Stimulated activated CD4-positive, alpha-beta T cell treated with anti-CD3 and anti-CD28 coated beads, Interleukin-12 subunit alpha, Interleukin-12 subunit beta, amount 100 ng/mL, for 48 hours (primary cell): ENCODE results near the gene PRM2.

Experiments used
- DNase-seq, 3 donors: peaks; one replicate each; pipeline ENCODE4 v3.0.0-alpha.2; 2020; ENCODE audit warnings: low read depth in 2 of 3, low spot score in 1 of 3

Gene PRM2, protein sequence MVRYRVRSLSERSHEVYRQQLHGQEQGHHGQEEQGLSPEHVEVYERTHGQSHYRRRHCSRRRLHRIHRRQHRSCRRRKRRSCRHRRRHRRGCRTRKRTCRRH

DNA sequence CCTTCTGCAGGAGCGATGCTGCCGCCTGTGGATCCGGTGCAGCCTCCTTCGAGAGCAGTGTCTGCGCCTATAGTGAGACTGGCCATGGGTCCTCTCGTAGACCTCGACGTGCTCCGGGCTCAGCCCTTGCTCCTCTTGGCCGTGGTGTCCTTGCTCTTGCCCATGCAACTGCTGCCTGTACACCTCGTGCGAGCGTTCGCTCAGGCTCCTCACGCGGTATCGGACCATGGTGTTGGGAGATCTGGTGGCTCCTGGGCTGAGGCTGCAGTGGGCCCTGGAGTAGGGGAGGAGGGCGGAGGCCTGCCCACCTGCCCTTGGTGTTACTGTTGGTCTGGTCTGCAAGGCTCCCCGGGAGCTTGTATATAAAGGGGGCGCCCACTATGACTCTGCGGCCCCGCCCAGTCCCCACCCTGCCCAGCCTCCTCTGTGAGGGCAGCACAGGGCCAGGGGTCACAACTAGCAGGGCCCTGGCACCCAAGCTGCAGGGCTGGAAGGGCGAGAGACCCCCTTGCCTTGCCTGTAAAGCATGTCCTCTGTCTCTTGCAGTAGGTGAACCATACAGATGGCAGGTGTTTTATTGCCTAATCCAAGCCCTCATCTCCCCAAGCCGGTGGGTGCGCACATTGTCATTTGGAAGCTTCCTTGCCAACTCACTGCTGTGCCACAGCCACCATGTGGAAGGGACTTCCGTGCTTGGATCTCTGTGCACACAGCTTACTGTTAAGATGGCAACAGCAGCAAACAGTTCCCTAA, at the start of gene PRM2:
Gene PRM2, minus strand, starts transcription at position 338 of the 753 bp plus-strand sequence. Its CDS starts 110 bp downstream, at position 228.
- DNase-seq, result no peak

DNA sequence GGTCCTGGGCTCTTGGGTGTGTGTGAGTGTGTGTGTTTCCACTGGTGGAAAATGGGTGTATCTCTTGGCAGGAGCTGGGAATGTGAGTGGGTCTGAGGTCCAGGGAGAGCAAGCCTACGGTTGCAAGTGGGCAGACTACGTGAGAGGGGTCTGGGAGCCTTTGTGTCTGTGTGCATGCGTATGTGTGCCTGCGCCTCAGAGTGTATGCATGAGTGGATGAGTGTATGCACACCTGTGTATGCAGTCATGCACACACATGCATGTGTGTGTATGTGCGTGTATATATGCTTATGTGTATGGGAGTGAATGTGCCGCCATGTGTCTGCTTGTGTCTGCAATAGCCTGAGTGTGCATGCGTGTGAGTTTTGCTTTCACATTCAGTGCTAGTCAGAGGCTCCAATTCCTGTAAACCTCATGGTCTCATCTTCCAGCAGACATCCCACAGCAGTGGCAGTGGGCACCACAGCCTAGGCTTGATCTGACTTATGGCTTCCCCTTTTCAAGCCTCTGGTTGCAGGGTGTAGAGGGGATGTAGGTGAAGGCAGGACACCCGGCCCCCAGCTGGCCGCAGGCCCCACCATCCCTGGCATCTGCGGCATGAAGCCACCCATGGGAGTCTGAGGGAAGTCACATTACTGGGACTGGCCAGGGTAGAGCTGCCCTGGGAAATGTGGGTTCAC, 49.3 kb upstream of the PRM2 start:
- DNase-seq, result no peak

DNA sequence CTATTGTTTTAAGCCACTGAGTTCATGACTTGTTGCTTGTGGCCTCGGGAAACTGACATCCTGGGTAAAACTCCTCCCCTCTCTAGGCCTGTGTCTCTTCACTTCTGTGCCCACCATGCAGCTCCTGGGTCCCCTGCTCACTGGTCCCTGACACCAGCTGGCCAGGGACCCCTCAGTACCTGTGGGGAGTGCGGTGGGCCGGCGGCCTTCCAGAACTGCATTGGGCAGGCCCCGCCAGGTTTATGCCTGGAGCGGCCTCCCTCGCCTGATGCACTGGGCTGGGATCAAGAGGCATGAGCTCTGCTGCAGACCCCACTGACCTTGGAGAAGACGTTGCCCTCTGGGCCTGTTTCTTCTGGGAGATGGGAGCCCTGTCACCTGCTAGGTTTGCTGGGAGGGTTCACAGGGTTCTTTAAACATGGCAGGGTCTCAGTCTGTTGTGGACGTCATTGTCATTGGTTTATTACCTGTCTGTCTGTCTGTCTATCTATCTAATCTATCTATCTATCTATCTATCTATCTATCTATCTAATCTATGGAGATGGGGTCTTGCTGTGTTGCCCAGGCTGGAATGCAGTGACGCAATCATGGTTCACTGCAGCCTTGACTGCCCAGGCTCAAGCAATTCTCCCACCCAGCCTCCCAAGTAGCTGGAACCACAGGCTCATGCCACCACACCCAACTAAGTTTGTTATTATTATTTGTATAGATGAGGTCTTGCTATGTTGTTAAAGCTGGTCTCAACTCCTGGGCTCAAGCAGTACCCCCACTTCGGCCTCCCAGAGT, 47.5 kb upstream of the PRM2 start:
- DNase-seq, result no peak

DNA sequence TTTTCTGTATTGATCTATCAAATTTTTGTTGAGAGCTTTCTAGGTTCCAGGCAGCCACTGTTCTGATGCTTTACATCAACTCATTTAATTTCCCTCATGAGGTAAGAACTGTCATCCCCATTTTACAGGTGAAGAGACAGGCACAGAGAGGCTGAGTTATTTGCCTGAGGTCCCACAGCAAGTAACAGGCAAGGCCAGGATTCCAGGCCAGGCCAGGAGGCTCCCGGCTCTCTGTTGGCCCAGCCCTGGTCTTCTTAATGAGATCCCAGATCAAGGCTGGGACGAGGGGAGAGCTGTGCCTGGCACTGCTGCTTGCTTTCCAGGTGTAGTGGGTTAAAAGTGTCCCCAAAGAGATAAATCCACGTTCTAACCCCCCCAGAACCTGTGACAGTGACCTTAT, 46.5 kb upstream of the PRM2 start:
- DNase-seq, result no peak

DNA sequence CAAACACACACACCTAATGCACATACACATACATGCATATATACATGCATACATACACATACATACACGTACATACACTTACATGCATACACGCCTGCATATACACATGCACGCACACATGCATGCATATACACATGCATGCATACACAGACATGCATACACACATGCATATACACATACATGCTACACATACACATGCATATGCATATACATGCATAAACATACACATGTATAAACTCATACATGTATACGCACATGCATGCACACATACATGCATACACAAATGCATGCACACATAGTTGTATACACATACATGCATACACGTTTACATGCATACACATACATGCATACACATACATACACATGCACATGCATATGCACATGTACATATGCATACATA, 45.4 kb upstream of the PRM2 start:
- DNase-seq, result no peak

DNA sequence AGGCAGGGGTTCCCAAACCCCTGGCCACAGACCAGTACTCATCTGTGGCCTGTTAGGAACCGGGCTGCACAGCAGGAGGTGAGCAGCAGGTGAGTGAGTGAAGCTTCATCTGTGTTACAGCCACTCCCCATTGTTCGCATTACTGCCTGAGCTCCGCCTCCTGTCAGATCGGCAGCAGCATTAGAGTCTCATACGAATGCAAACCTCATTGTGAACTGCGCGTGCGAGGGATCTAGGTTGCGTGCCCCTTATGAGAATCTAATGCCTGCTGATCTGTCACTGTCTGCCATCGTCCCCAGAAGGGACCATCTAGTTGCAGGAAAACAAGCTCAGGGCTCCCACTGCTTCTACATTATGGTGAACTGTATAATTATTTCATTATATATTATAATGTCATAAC, 43.9 kb upstream of the PRM2 start:
- DNase-seq, result no peak

DNA sequence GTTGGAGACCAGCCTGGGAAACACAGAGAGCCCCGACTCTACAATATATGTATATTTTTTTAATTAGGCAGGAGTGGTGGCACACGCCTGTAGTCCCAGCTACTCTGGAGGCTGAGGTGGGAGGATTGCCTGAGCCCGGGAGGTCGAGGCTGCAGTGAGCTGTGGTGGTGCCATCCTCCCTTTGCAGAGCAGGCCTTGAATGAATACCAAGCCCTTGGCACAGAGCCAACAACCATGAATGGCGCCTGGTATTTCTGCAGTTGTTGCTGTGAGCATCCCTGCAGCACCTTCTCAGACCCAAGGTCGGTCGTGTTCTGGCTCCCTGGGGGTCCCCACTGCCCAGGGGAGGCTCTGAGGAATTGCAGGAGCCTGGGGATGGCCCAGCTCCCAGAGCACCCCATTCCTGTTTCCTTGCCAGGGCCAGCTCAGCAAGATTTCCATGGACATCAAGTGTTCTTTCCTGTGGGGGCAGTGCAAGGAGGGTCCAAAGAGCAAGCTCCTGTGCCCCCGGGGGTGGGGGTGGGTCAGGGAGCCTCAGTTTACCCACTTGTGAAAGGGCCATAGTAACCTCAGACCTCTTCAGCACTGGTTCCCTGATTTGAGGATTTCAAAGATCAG, 43.4 kb upstream of the PRM2 start:
- DNase-seq, result no peak

DNA sequence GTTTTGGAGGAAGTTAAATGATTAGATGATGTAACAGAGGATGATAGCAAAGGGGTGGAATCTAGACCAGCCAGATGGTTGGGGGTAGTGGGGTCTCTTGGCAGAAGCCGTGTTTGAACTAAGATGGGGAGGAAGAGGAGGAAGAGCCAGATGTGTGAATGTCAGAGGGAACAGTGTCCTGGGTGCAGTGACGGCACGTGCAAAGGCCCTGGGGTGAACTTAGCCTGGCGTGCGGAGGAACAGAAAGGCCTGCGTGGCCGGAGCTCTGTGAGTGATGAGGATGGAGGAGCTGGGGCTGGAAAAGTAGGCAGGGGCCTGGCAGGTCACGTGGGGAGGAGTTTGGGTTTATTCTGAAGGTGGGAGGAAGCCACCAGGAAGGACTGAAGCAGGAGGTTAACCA, 42.5 kb upstream of the PRM2 start:
- no peak for DNase-seq

DNA sequence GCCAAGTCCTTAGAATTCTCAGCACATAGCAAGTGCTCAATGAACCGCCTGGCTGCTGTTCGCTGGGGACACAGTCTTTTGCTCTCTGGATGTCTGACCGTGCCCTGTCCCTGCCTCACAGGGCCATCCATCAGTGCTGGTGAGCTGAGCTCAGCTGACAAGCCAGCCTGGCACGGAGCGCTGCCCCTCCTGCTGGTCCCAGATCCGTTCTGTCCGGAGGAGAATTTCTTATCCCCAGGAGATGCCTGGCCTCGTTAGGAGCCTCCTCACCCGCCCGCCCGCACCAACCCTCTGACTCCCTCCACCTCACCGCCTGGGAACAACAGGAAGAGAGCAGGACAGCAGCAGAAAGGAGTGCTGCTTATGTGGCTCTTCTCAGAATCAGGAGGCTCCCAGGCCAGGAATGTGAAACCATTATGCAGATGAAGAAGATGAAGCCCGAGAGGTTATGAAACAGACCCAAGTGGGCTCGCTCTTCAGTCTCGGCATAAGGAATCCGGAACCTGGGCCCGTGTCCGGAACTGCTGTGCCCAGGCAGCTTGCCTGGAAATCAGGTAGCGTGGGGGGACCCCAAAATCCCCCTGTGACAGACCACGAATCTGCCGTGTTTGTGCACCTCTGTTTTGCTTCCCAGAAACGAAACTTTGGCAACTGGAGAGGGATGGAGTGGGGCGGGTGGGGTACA, 40.2 kb upstream of the PRM2 start:
- no peak for DNase-seq

DNA sequence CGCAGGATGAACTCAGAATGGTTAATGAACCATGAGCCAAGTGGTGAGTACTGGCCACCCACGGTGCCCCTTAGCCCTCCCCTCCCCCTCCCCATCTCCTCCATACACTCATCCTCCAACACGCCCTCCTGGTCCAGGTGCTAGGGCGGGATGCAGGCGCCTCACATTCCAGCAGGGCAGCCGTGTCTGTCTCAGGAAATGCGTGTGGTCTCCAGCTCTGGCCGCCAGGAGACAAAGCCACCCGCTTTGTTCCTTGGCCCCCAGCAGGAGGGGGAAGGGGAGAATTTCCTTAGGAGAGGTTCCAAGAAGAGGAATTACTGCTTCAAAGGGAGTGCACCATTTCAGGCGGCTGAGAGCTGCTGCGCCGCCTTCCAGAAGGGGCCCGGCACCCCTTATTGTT, 39.2 kb upstream of the PRM2 start:
- no peak for DNase-seq

DNA sequence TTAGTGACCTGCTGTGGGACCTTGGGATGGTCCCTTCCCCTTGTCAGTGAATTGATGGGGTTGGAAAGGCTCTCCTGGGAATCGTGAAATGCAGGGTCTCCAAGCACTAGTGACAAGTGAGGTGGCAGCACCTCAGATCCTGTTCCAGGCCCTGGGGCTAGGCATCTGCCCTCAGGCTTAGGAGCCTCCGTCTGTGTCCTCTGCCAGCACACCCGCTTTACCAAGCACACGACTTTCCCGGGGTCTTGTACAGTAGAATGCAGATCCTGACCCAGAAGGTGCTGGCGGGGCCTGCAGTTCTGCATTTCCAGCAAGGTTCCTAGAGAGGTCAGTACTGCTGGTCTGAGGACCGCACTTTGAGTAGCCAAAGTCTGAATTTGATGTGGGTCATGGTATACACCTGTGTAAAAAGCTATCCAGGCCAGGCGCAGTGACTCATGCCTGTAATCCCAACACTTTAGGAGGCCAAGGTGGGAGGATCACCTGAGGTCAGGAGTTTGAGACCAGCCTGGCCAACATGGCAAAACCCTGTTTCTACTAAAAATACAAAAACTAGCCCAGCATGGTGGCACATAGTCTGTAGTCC, 38.1 kb upstream of the PRM2 start:
- DNase-seq, result no peak

DNA sequence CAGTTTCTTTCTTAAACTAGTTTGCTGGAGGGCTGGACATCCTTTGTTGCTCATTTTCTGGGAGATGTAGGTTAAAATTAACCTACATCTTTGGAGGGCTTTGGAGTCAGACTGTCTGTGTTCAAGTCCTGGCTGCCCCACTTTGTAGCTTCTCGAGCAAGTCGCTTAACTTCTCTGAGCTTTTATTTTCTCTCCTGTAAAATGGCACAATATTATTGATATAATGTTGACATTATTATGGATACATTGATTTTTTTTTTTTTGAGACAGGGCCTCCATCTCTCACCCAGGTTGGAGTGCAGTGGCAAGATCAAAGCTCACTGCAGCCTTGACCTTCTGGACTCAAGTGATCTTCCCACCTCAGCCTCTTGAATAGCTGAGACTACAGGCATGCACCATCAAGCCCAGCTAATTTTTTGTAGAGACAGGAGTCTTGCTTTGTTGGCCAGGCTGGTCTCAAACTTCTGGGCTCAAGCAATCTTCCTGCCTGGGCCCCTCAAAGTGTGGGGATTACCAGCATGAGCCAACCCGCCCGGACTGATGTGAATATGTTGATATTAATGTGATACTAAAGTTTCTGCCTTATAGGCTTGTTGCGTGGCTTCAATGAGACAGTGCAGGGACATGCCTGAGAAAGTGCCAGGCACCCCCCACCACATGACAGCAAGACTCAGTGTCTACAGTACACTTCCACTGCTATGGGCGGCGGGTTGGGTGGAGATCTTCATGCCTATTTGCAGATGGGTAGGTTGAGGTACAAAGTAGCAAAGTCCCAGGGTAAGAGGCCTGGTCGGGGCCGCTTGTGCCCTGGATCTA, 37.4 kb upstream of the PRM2 start:
- no peak for DNase-seq

DNA sequence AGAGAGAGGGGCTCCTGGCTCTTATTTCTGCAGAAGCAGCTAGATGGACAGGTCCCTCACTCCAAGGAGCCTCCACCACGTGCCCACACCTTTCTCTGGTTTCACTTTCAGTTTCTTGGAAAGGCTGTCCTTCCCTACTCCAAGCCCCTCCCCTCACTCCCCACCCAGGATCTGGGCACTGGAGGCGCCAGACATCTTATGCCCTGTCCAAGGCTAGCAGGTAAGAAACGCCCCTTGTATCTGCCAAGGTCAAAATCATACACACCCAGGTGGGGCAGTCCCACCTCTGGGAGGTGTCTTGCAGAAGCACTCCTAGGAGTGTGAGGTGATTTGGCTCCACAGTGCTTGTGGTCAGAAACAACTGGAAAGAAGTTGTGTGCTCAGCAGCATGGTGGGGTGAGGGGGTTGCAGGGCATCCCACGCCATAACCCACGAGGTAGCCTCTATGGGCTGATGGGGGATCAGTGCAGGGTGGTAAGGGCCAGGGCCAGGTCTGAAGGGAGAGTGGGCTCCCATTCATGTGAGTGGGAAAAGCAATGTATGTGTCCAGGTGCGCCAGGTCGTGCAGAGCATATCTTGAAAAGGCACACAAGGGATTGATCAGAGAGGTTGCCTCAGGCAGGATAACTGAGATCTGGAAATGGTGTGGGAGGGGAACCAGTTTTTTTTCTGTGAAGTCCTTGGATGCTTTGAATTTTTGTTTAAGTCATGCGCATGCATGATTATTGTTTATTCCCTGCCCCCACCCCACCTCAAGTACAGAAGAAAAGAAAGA, 36.6 kb upstream of the PRM2 start:
- DNase-seq, result no peak

DNA sequence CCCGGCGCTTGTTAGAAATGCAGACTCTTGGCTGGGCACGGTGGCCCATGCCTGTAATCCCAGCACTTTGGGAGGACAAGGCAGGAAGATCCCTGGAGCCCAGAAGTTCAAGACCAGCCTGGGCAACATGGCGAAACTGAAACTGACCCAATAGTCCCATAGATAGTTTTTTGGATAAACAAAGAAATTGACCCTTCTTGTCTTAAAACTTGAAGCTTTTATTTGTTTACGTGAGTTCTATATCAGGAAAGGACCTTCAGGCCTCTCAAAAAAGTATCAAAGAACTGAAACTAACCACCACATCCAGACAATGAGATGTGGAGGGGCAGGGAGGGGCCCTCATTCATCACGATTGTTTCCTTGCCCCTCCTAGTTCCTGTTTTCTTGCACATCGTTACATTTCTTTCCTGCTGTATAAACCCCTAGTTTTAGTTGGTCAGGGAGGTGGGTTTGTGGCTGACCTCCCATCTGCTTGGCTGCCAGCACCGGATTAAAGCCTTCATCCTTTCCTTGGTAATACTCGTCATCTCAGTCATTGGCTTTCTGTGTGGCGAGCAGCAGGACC, 34.8 kb upstream of the PRM2 start:
- DNase-seq, result no peak

DNA sequence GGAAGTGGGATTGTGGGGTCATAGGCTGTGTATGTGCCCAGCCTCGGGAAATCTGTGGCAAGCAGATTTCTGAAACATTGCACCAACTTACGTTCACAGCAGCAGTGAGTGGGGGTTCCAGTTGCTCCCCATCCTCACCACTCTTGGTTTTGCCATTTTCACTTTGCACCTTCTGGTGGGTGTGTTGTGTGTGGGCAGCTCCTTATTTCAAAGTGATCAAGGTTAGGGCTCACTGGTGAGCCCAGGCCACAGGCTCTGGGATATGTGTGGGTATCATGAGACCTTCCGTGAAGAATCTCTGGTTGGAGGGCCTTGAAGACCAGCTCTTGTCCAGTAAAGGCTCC, 34.3 kb upstream of the PRM2 start:
- no peak for DNase-seq

DNA sequence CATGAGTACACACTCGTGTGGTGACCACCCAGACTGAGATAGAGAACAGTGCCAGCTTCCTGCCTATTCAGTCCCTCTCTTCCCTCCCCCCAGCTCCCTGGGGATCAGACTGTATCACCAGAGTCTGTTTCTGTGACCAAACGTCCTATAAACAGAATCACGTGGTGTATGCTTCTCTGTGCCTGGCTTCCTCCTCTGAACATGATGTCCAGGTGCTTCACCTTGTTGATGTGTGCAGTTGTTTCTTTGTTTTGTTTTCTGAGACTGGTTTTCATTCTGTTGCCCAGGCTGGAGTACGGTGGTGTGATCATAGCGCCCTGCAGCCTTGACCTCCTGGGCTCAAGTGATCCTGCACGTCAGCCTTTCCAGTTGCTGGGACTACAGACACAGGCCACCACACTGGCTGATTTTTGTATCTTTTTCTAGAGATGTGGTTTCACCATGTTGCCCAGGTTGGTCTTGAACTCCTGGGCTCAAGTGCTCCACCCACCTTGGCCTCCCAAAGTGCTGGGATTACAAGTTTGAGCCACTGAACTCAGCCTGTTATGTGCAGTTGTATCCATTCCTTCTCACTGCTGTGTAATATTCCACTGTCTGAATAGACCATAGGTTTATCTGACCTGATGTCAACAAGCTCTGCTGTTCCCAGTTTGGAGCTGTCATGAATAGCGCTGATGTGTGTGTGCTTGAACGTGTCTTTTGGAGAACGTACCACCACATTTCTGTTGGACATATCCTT, 33.8 kb upstream of the PRM2 start:
- DNase-seq, result no peak

DNA sequence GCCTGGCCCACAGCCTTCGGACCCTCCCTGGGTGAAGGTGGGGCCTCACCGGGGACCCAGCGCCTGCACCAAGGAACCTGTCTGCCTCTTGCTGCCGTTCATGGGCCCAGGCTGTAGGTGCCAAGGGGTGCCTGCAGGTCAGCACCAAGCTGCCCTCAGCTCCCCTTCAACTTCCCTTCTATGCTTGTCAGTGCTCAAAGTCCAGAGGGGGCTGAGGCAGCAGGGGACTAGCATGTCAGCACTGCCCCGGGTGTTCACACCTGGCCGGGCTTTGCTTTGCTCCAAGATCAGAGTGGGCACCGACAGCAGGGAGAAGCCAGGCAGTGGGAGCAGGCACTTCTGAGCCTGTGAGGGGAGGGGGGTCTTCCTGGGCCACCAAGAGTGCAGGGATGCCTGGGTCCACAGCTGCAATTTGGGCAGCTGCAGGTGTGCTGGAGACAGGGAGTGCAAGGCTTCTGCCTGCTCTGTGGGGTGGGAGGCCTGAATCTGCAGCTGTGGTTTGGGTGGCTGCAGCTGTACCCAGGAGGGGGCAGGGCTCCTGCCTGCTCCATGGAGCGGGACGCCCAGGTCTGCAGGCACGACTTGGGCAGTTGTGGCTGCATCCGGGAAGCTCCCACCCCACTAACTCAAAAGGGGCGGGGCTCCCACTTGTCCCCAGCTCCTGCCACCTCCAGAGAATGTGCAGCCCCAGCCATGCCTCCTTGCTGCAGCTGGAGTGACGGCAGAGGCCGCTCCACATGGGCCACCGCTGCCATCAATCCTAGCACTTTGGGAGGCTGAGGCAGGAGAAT, 32.4 kb upstream of the PRM2 start:
- DNase-seq, result no peak
